HEK293 (cell line): ENCODE measurements around the gene CCBE1.

Source experiments
- CTCF ChIA-PET: fragments of 350-600 bp; formaldehyde crosslinking; extraction: SDS; loops from one replicate; lab custom pipeline; 2021; ENCODE audit warnings: antibody characterized with exemption; lab: Yijun Ruan, JAX
- POLR2A ChIA-PET: fragments of 300-600 bp; formaldehyde crosslinking; extraction: SDS; loops from one replicate; lab custom pipeline; 2020; ENCODE audit warnings: antibody characterized with exemption, inconsistent platforms; lab: Yijun Ruan, JAX
- H3K27ac ChIP-seq: fragments of 200-500 bp; sonication (Bioruptor generic); 2 replicates; pipeline ENCODE4 v1.5.1; 2014; ENCODE audit warnings: low read depth, low read length, control low read depth, inconsistent platforms; ENCODE audit errors: extremely low read depth
- H3K36me3 ChIP-seq, 2 experiments: fragments of 200-500 bp in 1 of 2; sonication (Bioruptor generic) in 1 of 2; 1 replicate in 1 of 2; 2 replicates in 1 of 2; pipeline ENCODE4 v1.5.1; 2014 to 2017; ENCODE audit warnings: inconsistent platforms in 2 of 2, low read length in 2 of 2; ENCODE audit not compliant: control insufficient read depth in 2 of 2, insufficient read depth in 1 of 2
- H3K4me1 ChIP-seq: fragments of 200-500 bp; sonication (Bioruptor generic); 2 replicates; pipeline ENCODE4 v1.5.1; 2014; ENCODE audit warnings: mild to moderate bottlenecking, low read length, inconsistent platforms; ENCODE audit not compliant: control insufficient read depth, insufficient read depth
- H3K4me3 ChIP-seq: 2 replicates; pipeline ENCODE4 v1.5.1; 2011; ENCODE audit warnings: low read depth, mild to moderate bottlenecking, control low read depth, low read length, moderate library complexity
- H3K9me3 ChIP-seq: fragments of 200-500 bp; sonication (Bioruptor generic); 2 replicates; pipeline ENCODE4 v1.5.1; 2014; ENCODE audit warnings: low read depth, low read length, inconsistent platforms; ENCODE audit not compliant: control insufficient read depth, insufficient read depth
- BCL11B ChIP-seq: fragments of 450-650 bp; formaldehyde crosslinking; IDR thresholded peaks from 2 replicates; pipeline ENCODE4 v1.5.1; 2016; ENCODE audit warnings: low read depth, missing biosample characterization, missing genetic modification characterization
- EGR2 ChIP-seq: fragments of 450-650 bp; formaldehyde crosslinking; IDR thresholded peaks from 2 replicates; pipeline ENCODE4 v1.5.1; 2016; ENCODE audit warnings: low read depth, missing biosample characterization, missing genetic modification characterization
- KLF16 ChIP-seq: fragments of 450-650 bp; formaldehyde crosslinking; IDR thresholded peaks from 2 replicates; pipeline ENCODE4 v1.5.1; 2017; ENCODE audit warnings: missing biosample characterization, missing genetic modification characterization
- KLF8 ChIP-seq: fragments of 450-650 bp; formaldehyde crosslinking; IDR thresholded peaks from 2 replicates; pipeline ENCODE4 v1.5.1; 2016; ENCODE audit warnings: missing biosample characterization, missing genetic modification characterization
- TSHZ1 ChIP-seq: fragments of 450-650 bp; formaldehyde crosslinking; IDR thresholded peaks from 2 replicates; pipeline ENCODE4 v1.5.1; 2016; ENCODE audit warnings: missing biosample characterization, missing genetic modification characterization, borderline replicate concordance
- ZBTB17 ChIP-seq: fragments of 450-650 bp; formaldehyde crosslinking; IDR thresholded peaks from 2 replicates; pipeline ENCODE4 v1.5.1; 2016; ENCODE audit warnings: missing biosample characterization, missing genetic modification characterization
- ZNF121 ChIP-seq: fragments of 450-650 bp; formaldehyde crosslinking; IDR thresholded peaks from 2 replicates; pipeline ENCODE4 v1.5.1; 2016; ENCODE audit warnings: missing biosample characterization, missing genetic modification characterization
- ZNF132 ChIP-seq: fragments of 450-650 bp; formaldehyde crosslinking; IDR thresholded peaks from 2 replicates; pipeline ENCODE4 v1.5.1; 2017; ENCODE audit warnings: missing biosample characterization, missing genetic modification characterization, borderline replicate concordance
- ZNF184 ChIP-seq: fragments of 450-650 bp; IDR thresholded peaks from 2 replicates; pipeline ENCODE4 v1.5.1; 2018; ENCODE audit warnings: missing biosample characterization, mild to moderate bottlenecking, missing genetic modification characterization
- ZNF24 ChIP-seq: fragments of 450-650 bp; formaldehyde crosslinking; IDR thresholded peaks from 2 replicates; pipeline ENCODE4 v1.5.1; 2016; ENCODE audit warnings: missing biosample characterization, missing genetic modification characterization
- ZNF354C ChIP-seq: fragments of 450-650 bp; formaldehyde crosslinking; IDR thresholded peaks from 2 replicates; pipeline ENCODE4 v1.5.1; 2016; ENCODE audit warnings: missing biosample characterization, missing genetic modification characterization, low read depth, borderline replicate concordance
- ZNF513 ChIP-seq: fragments of 450-650 bp; IDR thresholded peaks from 2 replicates; pipeline ENCODE4 v1.5.1; 2018; ENCODE audit warnings: missing biosample characterization, missing genetic modification characterization
- ZNF514 ChIP-seq: fragments of 450-650 bp; formaldehyde crosslinking; IDR thresholded peaks from 2 replicates; pipeline ENCODE4 v1.5.1; 2016; ENCODE audit warnings: missing biosample characterization, missing genetic modification characterization
- ZNF544 ChIP-seq: fragments of 450-650 bp; formaldehyde crosslinking; IDR thresholded peaks from 2 replicates; pipeline ENCODE4 v1.5.0; 2017; ENCODE audit warnings: missing biosample characterization, missing genetic modification characterization
- ZNF660 ChIP-seq: fragments of 450-650 bp; IDR thresholded peaks from 2 replicates; pipeline ENCODE4 v1.5.1; 2018; ENCODE audit warnings: missing biosample characterization, mild to moderate bottlenecking, missing genetic modification characterization
- ZNF792 ChIP-seq: fragments of 450-650 bp; formaldehyde crosslinking; IDR thresholded peaks from 2 replicates; pipeline ENCODE4 v1.5.1; 2016; ENCODE audit warnings: missing biosample characterization, missing genetic modification characterization

CCBE1 gene

GRCh38 chr18:59593291-59593717 lies 103.9 kb downstream of the CCBE1 start:
- Histone ChIP-seq H3K36me3 (no peaks in the 10 kb centered on the region), H3K9me3 (no peaks in the 10 kb centered on the region), H3K4me1 (no peaks in the 10 kb centered on the region), H3K27ac (no peak overlapping the region), H3K4me3 (no peak overlapping the region)
- ChIA-PET CTCF (interaction anchor here (0.5 to 1.0 kb wide), 2 partner anchors 56 to 224 kb away, joined by 3 read pairs; no protein-coding TSS in a partner anchor), POLR2A (no interaction called here)
- TF ChIP-seq ZNF660 (tag by site-specific recombination) (no peak), ZBTB17 (no peak), BCL11B (tag by site-specific recombination) (no peak), ZNF24 (tag by site-specific recombination) (no peak), ZNF514 (tag by site-specific recombination) (no peak), ZNF792 (tag by site-specific recombination) (no peak), ZNF544 (tag by site-specific recombination) (no peak), ZNF132 (tag by site-specific recombination) (no peak), ZNF121 (tag by site-specific recombination) (no peak)

- no peaks in the 10 kb centered on the region for H3K4me1 ChIP-seq
- POLR2A ChIA-PET, result no interaction called here
- CTCF ChIA-PET, result no interaction called here
These were observed 104.6 kb downstream of the CCBE1 start for GRCh38 chr18:59592624-59593023.

More at GRCh38 chr18:59592624-59593023, 104.6 kb downstream of the CCBE1 start:
- Histone ChIP-seq H3K36me3 (no peaks in the 10 kb centered on the region), H3K27ac (no peak overlapping the region), H3K9me3 (no peaks in the 10 kb centered on the region), H3K4me3 (no peak overlapping the region)
- no peak for TF ChIP-seq KLF16
- no peak for TF ChIP-seq TSHZ1 (tag by site-specific recombination)
- TF ChIP-seq ZNF513 (tag by site-specific recombination), result no peak
- no peak for TF ChIP-seq EGR2 (tag by site-specific recombination)
- TF ChIP-seq ZNF354C (tag by site-specific recombination), result no peak
- TF ChIP-seq KLF8, result no peak
- TF ChIP-seq ZNF184 (tag by site-specific recombination), result no peak
